ENCODE measurements around the gene ILK. TPM values are rescaled to one million over a fixed set of nuclear protein-coding genes. Genes with fewer than 3 reads are reported as not detected.

The ILK gene
- total RNA-seq, 2 experiments from 2014 or later, result 66.1 to 68.0 TPM

- Mint-ChIP-seq H3K27me3 (no peaks in the 10 kb centered on the region), H3K36me3 (no peaks in the 10 kb centered on the region), H3K27ac (no peak overlapping the region), H3K9me3 (no peaks in the 10 kb centered on the region), H3K4me3 (no peak overlapping the region), H3K4me1 (no peaks in the 10 kb centered on the region)
- DNase-seq, result no peak
These were observed 42.5 kb downstream of the ILK start for GRCh38 chr11:6646071-6646470.

DNA sequence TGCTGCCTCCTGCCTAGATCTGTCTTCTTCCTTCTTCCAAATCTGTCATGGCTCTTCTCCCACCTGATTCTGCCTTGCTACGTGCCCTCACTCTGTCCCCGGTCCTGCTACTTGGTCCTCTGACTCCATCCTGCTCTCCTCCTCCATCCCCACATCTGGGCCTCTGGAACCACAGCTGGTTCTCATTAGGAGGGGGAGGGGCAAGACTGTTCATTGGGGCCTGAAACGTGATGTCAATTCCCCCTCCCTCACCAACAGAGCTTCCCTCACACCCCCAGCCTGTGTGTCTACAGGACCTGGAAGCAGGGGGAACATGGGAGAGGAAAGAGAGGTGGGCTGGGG, 43.0 kb downstream of the ILK start:
- Mint-ChIP-seq H3K27ac (no peak overlapping the region), H3K36me3 (no peaks in the 10 kb centered on the region), H3K27me3 (no peaks in the 10 kb centered on the region), H3K4me1 (no peaks in the 10 kb centered on the region), H3K9me3 (no peaks in the 10 kb centered on the region), H3K4me3 (no peak overlapping the region)
- DNase-seq, result no peak

- no peak overlapping the region for H3K27ac Mint-ChIP-seq
- no peaks in the 10 kb centered on the region for H3K27me3 Mint-ChIP-seq
- H3K4me1 Mint-ChIP-seq, result no peaks in the 10 kb centered on the region
- H3K36me3 Mint-ChIP-seq, result no peaks in the 10 kb centered on the region
- H3K4me3 Mint-ChIP-seq, result no peak overlapping the region
- peak; percentile 29 for DNase-seq
- no peaks in the 10 kb centered on the region for H3K9me3 Mint-ChIP-seq
These were observed 43.5 kb downstream of the ILK start for GRCh38 chr11:6646918-6647679.

DNA sequence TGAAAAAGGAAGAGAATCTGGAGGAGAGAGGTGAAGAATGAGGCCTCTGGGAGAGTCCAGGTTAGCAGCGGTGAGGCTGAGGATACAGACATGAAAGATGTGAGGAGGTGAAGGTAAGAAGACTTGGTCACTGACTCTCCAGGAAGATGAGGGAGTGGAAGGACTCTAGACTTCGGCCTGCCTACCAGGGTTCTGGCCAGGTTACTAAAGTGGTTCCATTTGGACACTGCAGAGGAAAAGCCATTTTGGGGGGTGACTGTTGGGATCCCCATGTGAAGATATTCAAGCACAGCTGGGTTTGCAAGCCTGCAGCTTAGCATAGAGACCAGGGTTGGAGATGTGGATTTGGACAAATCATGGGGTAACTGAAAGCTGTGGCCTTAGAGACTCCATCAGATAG, 44.3 kb downstream of the ILK start:
- DNase-seq, result no peak
- H3K27me3 Mint-ChIP-seq, result no peaks in the 10 kb centered on the region
- no peaks in the 10 kb centered on the region for H3K9me3 Mint-ChIP-seq
- no peaks in the 10 kb centered on the region for H3K36me3 Mint-ChIP-seq
- H3K4me1 Mint-ChIP-seq, result no peaks in the 10 kb centered on the region
- H3K4me3 Mint-ChIP-seq, result no peak overlapping the region
- no peak overlapping the region for H3K27ac Mint-ChIP-seq

GRCh38 chr11:6648501-6648900, 44.9 kb downstream of the ILK start:
- no peaks in the 10 kb centered on the region for H3K4me1 Mint-ChIP-seq
- H3K9me3 Mint-ChIP-seq, result no peaks in the 10 kb centered on the region
- H3K27me3 Mint-ChIP-seq, result no peaks in the 10 kb centered on the region
- no peaks in the 10 kb centered on the region for H3K36me3 Mint-ChIP-seq
- no peak overlapping the region for H3K27ac Mint-ChIP-seq
- H3K4me3 Mint-ChIP-seq, result no peak overlapping the region
- DNase-seq, result no peak

- H3K36me3 Mint-ChIP-seq, result no peaks in the 10 kb centered on the region
- H3K9me3 Mint-ChIP-seq, result no peaks in the 10 kb centered on the region
- H3K4me3 Mint-ChIP-seq, result no peak overlapping the region
- no peaks in the 10 kb centered on the region for H3K4me1 Mint-ChIP-seq
- DNase-seq, result no peak
- H3K27ac Mint-ChIP-seq, result no peak overlapping the region
- no peaks in the 10 kb centered on the region for H3K27me3 Mint-ChIP-seq
These were observed 46.5 kb downstream of the ILK start for GRCh38 chr11:6650104-6650503.

GRCh38 chr11:6650980-6651379, 47.4 kb downstream of the ILK start:
- no peak overlapping the region for H3K4me3 Mint-ChIP-seq
- H3K9me3 Mint-ChIP-seq, result no peaks in the 10 kb centered on the region
- no peak overlapping the region for H3K27ac Mint-ChIP-seq
- no peaks in the 10 kb centered on the region for H3K4me1 Mint-ChIP-seq
- peak; percentile 49 for DNase-seq
- H3K27me3 Mint-ChIP-seq, result peaks cover 1% of the 10 kb centered on the region
- H3K36me3 Mint-ChIP-seq, result no peaks in the 10 kb centered on the region

DNA sequence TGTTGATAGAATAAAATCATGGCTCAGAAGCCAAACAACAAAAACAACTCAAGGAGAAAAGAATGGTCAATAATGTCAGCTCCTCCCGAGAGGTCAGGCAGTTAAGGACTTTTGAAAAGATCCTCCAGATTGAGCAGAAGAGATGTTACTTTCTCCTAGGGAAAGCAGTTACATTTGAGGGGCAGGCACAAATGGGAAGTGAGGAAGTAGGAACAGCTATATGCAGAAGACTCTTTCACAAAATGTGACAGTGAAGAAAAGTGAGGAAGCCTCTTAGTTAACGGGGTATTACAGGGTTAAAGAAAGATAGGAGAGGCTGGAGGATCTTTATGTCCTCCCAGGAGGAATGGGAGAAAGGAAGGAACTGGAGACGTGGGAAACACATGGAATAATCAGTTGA, 48.6 kb downstream of the ILK start:
- peaks cover 5% of the 10 kb centered on the region for H3K27me3 Mint-ChIP-seq
- H3K27ac Mint-ChIP-seq, result no peak overlapping the region
- H3K4me1 Mint-ChIP-seq, result peaks cover 3% of the 10 kb centered on the region
- no peaks in the 10 kb centered on the region for H3K36me3 Mint-ChIP-seq
- H3K9me3 Mint-ChIP-seq, result no peaks in the 10 kb centered on the region
- no peak for DNase-seq
- no peak overlapping the region for H3K4me3 Mint-ChIP-seq

- H3K36me3 Mint-ChIP-seq, result no peaks in the 10 kb centered on the region
- no peak overlapping the region for H3K4me3 Mint-ChIP-seq
- DNase-seq, result no peak
- H3K9me3 Mint-ChIP-seq, result no peaks in the 10 kb centered on the region
- H3K4me1 Mint-ChIP-seq, result peaks cover 3% of the 10 kb centered on the region
- H3K27ac Mint-ChIP-seq, result no peak overlapping the region
- peaks cover 5% of the 10 kb centered on the region for H3K27me3 Mint-ChIP-seq
These were observed 49.5 kb downstream of the ILK start for GRCh38 chr11:6653097-6653496.

DNA sequence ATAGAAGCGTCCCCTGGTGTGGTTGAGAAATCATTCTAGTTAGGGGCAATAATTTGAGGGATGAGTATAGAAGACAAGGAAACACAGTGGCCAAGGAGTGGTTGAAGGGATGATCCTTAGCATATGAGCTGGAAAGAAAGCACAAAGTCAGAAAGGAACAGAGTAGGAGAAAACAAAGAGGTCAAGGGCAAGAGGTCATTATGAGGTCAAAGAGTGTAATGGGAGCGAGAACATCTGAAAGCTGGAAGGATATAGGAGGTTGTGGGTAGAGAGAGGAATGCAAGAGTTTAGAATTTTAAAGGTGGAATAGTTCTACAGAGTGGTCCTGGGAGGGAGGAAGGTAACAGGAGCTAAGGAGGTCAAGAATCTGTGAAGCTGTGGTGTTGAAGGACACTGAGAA, 50.1 kb downstream of the ILK start:
- Mint-ChIP-seq H3K4me3 (no peak overlapping the region), H3K9me3 (no peaks in the 10 kb centered on the region), H3K27me3 (peaks cover 5% of the 10 kb centered on the region), H3K36me3 (no peaks in the 10 kb centered on the region), H3K4me1 (peaks cover 3% of the 10 kb centered on the region), H3K27ac (no peak overlapping the region)
- DNase-seq, result no peak

- no peak overlapping the region for H3K27ac Mint-ChIP-seq
- H3K4me1 Mint-ChIP-seq, result peaks cover 3% of the 10 kb centered on the region
- no peaks in the 10 kb centered on the region for H3K9me3 Mint-ChIP-seq
- DNase-seq, result no peak
- no peaks in the 10 kb centered on the region for H3K36me3 Mint-ChIP-seq
- no peak overlapping the region for H3K4me3 Mint-ChIP-seq
- H3K27me3 Mint-ChIP-seq, result peaks cover 5% of the 10 kb centered on the region
These were observed 50.9 kb downstream of the ILK start for GRCh38 chr11:6654281-6655019.

- DNase-seq, result peak; percentile 38
- Mint-ChIP-seq H3K4me3 (no peak overlapping the region), H3K36me3 (no peaks in the 10 kb centered on the region), H3K27ac (no peak overlapping the region), H3K4me1 (peaks cover 3% of the 10 kb centered on the region), H3K9me3 (no peaks in the 10 kb centered on the region), H3K27me3 (peaks cover 5% of the 10 kb centered on the region)
These were observed 51.6 kb downstream of the ILK start for GRCh38 chr11:6655020-6655789.

GRCh38 chr11:6655790-6656583, 52.4 kb downstream of the ILK start, which contains the start of gene DCHS1:
Gene DCHS1, minus strand, starts transcription at chr11:6655809. Its CDS starts 14,196 bp downstream, at chr11:6641613.
- H3K27me3 Mint-ChIP-seq, result peaks cover 5% of the 10 kb centered on the region
- no peak for DNase-seq
- peak within 1 kb of the TSS; percentile 4 for H3K27ac Mint-ChIP-seq

GRCh38 chr11:6656584-6656915, 53.0 kb downstream of the ILK start:
- no peaks in the 10 kb centered on the region for H3K9me3 Mint-ChIP-seq
- H3K27ac Mint-ChIP-seq, result peak overlapping the region; percentile 4
- peak overlapping the region; percentile 75 for H3K4me3 Mint-ChIP-seq
- peaks cover 5% of the 10 kb centered on the region for H3K27me3 Mint-ChIP-seq
- peaks cover 3% of the 10 kb centered on the region for H3K4me1 Mint-ChIP-seq
- no peak for DNase-seq
- no peaks in the 10 kb centered on the region for H3K36me3 Mint-ChIP-seq

More at GRCh38 chr11:6655790-6656583, 52.4 kb downstream of the ILK start, which contains the start of gene DCHS1:
- Mint-ChIP-seq H3K36me3 (no peaks in the 10 kb centered on the region), H3K9me3 (no peaks in the 10 kb centered on the region), H3K4me3 (peak within 1 kb of the TSS; percentile 75), H3K4me1 (peaks cover 3% of the 10 kb centered on the region)

GRCh38 chr11:6656936-6657335, 53.4 kb downstream of the ILK start:
- Mint-ChIP-seq H3K27ac (no peak overlapping the region), H3K4me1 (peaks cover 3% of the 10 kb centered on the region), H3K36me3 (no peaks in the 10 kb centered on the region), H3K4me3 (peak overlapping the region; percentile 1), H3K9me3 (no peaks in the 10 kb centered on the region), H3K27me3 (peaks cover 5% of the 10 kb centered on the region)
- DNase-seq, result no peak

All from activated naive CD8-positive, alpha-beta T cell treated with anti-CD3 and anti-CD28 coated beads for 36 hours (primary cell).